CD4-positive, CD25-positive, alpha-beta regulatory T cell (primary cell): ENCODE data around the gene PMF1. TPM values are rescaled to one million over a fixed set of nuclear protein-coding genes. Genes with fewer than 3 reads are reported as not detected.

Experiments
- ATAC-seq, 2 donors: fragments of 150-1000 bp; cut with Tn5 transposase; one replicate each; pipeline ENCODE4 v1.10.0; 2021; ENCODE audit warnings: low read depth in 2 of 2, moderate number of reproducible peaks in 2 of 2, moderate library complexity in 1 of 2
- DNase-seq, 3 donors: peaks; one replicate each; pipeline versions ENCODE4 v3.0.0 to v3.0.0-alpha.2; 2012 to 2022; ENCODE audit warnings: mixed read lengths in 1 of 3
- H3K27ac ChIP-seq: one replicate; pipeline ENCODE4 v1.7.0; 2013; ENCODE audit warnings: mild to moderate bottlenecking, low read length; ENCODE audit not compliant: insufficient read depth, poor library complexity, severe bottlenecking
- H3K27me3 ChIP-seq: one replicate; pipeline ENCODE4 v1.7.0; 2013; ENCODE audit warnings: low read length; ENCODE audit not compliant: control insufficient read depth, insufficient read depth
- H3K36me3 ChIP-seq: one replicate; pipeline ENCODE4 v1.7.0; 2013; ENCODE audit warnings: mild to moderate bottlenecking, low read length, moderate library complexity; ENCODE audit not compliant: control insufficient read depth, insufficient read depth
- H3K4me1 ChIP-seq: 2 replicates; pipeline ENCODE4 v1.7.0; 2013; ENCODE audit warnings: mild to moderate bottlenecking, low read length; ENCODE audit not compliant: insufficient read depth, control insufficient read depth, poor library complexity, severe bottlenecking
- H3K4me3 ChIP-seq: one replicate; pipeline ENCODE4 v1.7.0; 2013; ENCODE audit warnings: low read depth, mild to moderate bottlenecking, low read length, moderate library complexity
- H3K9me3 ChIP-seq, 2 experiments: 1 replicate in 1 of 2; 2 replicates in 1 of 2; pipeline ENCODE4 v1.7.0; 2013; ENCODE audit warnings: low read length in 2 of 2, mild to moderate bottlenecking in 1 of 2, moderate library complexity in 1 of 2; ENCODE audit not compliant: control insufficient read depth in 2 of 2
- H3K27ac Mint-ChIP-seq, 3 donors: one replicate each; pipeline ENCODE4 v1.8.0; 2020 to 2022; ENCODE audit warnings: mild to moderate bottlenecking in 3 of 3, mixed read lengths in 3 of 3, moderate library complexity in 2 of 3
- H3K27me3 Mint-ChIP-seq: one replicate; pipeline ENCODE4 v1.8.0; 2022; ENCODE audit warnings: mild to moderate bottlenecking, mixed read lengths
- H3K36me3 Mint-ChIP-seq: one replicate; pipeline ENCODE4 v1.8.0; 2020; ENCODE audit warnings: mixed read lengths
- H3K4me1 Mint-ChIP-seq, 4 donors: one replicate each; pipeline ENCODE4 v1.8.0; 2020 to 2022; ENCODE audit warnings: mixed read lengths in 4 of 4, mild to moderate bottlenecking in 1 of 4
- H3K4me3 Mint-ChIP-seq, 4 donors: one replicate each; pipeline ENCODE4 v1.8.0; 2020 to 2022; ENCODE audit warnings: mild to moderate bottlenecking in 4 of 4, mixed read lengths in 4 of 4, moderate library complexity in 3 of 4
- H3K9me3 Mint-ChIP-seq, 7 donors: one replicate each; pipeline ENCODE4 v1.8.0; 2020 to 2022; ENCODE audit warnings: mixed read lengths in 7 of 7, mild to moderate bottlenecking in 3 of 7, moderate library complexity in 2 of 7
- polyA plus RNA-seq, 4 donors: library from polyadenylated mRNA; unstranded; fragments of 300-500 nt; fragmentation: Illumina TruSeq; gene quantifications; one replicate each; pipeline ENCODE4 v1.2.3, GENCODE V29; 2021
- total RNA-seq: library from RNA; stranded (reverse); gene quantifications from one replicate; pipeline ENCODE4 v1.2.3, GENCODE V29; 2022

The PMF1 gene
- total and polyA plus RNA-seq, 5 donors from 2014 or later: 69.3 to 89.9 (median 88.5) TPM

DNA sequence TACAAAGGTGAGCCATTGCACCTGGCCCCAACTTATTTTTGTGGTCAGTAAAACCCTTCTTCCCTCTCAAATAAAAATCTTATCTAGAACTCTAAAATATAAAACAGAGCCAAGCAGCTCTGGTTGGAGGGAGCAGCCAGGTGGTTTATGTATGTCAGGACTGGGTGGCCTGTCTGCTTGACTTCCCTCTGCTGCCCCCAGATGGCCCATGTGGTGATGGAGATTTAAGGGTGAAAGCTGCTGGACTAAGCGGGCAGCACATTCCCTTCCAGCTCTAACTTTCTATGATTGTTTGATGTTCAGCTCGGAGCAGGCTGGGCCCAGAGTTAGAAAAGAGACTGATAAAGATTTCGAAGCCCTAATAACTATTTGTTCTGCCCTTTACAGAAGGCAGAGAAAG lies 47.0 kb downstream of the PMF1 start:
- Histone ChIP-seq H3K9me3 (no peaks in the 10 kb centered on the region), H3K4me1 (no peaks in the 10 kb centered on the region), H3K27ac (no peak overlapping the region), H3K27me3 (no peaks in the 10 kb centered on the region), H3K36me3 (peaks cover 84% of the 10 kb centered on the region), H3K4me3 (no peak overlapping the region)
- ATAC-seq (no peak), DNase-seq (no peak)
- Mint-ChIP-seq H3K36me3 (peaks cover 54% of the 10 kb centered on the region), H3K4me3 (no peak overlapping the region), H3K27ac (peak overlapping the region in 2 of 3 donors; percentile 26 to 46), H3K9me3 (no peaks in the 10 kb centered on the region), H3K27me3 (no peaks in the 10 kb centered on the region), H3K4me1 (peaks cover 0 to 2% (median under 1%) of the 10 kb centered on the region in 4 donors)

DNA sequence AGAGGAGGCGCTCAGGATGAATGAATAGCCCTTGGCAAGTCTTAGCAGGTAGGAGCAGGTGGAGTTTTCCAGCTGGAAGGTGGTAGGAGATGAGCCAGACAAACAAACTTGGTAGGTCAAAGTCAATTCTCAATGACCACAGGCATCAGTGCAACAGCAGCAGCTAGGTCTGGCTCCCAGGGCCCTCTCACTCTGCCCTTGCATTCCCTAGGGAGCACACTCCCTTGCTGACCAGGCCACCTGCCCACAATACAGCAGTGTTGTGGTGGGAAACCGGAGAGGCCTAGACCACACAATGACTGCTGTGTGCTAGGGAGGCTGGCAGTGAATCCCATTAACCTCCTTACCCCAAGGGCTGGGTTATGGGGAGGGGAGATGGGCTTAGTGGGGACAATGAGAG lies 48.1 kb downstream of the PMF1 start:
- H3K4me3 ChIP-seq: no peak overlapping the region
- Mint-ChIP-seq H3K4me3 (no peak overlapping the region), H3K9me3 (no peaks in the 10 kb centered on the region), H3K27me3 (no peaks in the 10 kb centered on the region), H3K36me3 (peaks cover 59% of the 10 kb centered on the region), H3K27ac (peak overlapping the region in 1 of 3 donors; percentile 71), H3K4me1 (peaks cover 0 to 3% (median under 1%) of the 10 kb centered on the region in 4 donors)
- no peak for DNase-seq
- peaks cover 91% of the 10 kb centered on the region for H3K36me3 ChIP-seq
- H3K27me3 ChIP-seq: no peaks in the 10 kb centered on the region
- no peaks in the 10 kb centered on the region for H3K4me1 ChIP-seq
- no peak overlapping the region for H3K27ac ChIP-seq
- ATAC-seq: no peak
- no peaks in the 10 kb centered on the region for H3K9me3 ChIP-seq

DNA sequence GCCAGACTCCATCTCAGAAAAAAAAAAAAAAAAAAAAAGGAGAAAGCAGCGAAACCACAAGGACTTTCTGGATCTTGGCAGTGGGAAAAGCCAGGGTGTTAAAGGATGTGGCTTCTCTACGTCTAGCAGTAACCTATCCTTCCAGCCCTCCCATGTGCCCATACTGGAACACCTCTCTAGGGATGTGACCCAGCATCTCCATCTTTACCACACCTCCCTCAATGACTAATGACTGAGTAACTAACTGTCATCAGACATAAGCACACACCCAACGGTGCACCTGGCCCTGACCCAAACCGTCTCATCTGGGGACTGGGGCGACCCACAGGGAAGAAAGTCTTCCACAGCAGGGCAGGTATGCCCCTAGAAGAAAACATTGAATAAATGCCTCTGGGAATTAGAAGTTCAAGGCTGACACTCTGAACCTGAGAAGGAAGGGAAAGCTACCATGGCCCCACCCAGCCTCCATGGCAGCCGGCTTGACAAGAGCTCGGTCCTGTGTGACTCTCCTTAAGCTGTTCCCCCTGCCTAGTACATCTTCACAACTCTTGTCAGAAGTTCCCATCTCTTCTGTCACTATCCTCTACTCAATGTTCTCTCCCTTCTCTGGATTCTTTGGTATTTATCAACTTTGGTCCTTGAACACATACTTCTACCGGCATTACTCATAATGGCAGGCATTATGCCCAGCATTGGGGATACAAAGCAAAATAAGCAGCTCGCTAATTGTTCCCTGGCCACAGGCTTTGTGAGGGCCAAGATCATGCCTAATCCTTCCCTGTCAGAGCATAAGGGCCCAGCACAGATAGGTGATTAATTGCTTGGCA lies 49.9 kb downstream of the PMF1 start:
- H3K4me1 Mint-ChIP-seq: peaks cover 0 to 3% (median 0%) of the 10 kb centered on the region in 4 donors
- no peak for DNase-seq
- peaks cover 0 to 1% (median 0%) of the 10 kb centered on the region in 7 donors for H3K9me3 Mint-ChIP-seq
- Histone ChIP-seq H3K9me3 (no peaks in the 10 kb centered on the region), H3K4me1 (no peaks in the 10 kb centered on the region), H3K27ac (no peak overlapping the region), H3K36me3 (peaks cover 93% of the 10 kb centered on the region), H3K27me3 (no peaks in the 10 kb centered on the region), H3K4me3 (no peak overlapping the region)
- no peak overlapping the region for H3K4me3 Mint-ChIP-seq
- peaks cover 66% of the 10 kb centered on the region for H3K36me3 Mint-ChIP-seq
- no peak for ATAC-seq
- H3K27me3 Mint-ChIP-seq: no peaks in the 10 kb centered on the region
- H3K27ac Mint-ChIP-seq: peak overlapping the region in 2 of 3 donors; percentile 7 to 11

DNA sequence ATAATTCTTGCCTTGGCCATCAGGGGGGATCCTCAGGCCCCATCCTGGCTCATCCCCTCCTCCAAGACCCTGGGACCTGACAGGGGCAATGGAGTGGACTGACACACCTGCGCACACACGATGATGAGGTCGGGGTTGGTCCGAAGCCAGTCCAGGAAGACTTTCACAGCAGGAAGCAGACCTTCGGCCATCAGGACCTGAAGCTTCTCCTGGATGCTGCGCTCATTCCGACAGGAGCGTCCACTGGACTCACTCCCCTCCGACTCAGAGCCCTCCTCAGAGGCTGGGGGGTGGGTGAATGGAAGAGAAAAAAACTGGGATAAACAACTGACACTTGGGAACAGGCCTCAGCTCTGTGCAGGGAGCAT lies 50.5 kb downstream of the PMF1 start:
- Mint-ChIP-seq H3K27ac (peak overlapping the region in 2 of 3 donors; percentile 7 to 11), H3K9me3 (peaks cover 0 to 1% (median 0%) of the 10 kb centered on the region in 7 donors), H3K4me1 (peaks cover 0 to 3% (median 0%) of the 10 kb centered on the region in 4 donors), H3K4me3 (no peak overlapping the region), H3K36me3 (peaks cover 65% of the 10 kb centered on the region), H3K27me3 (no peaks in the 10 kb centered on the region)
- DNase-seq (no peak), ATAC-seq (no peak)
- no peaks in the 10 kb centered on the region for H3K4me1 ChIP-seq
- no peaks in the 10 kb centered on the region for H3K27me3 ChIP-seq
- no peak overlapping the region for H3K27ac ChIP-seq
- no peaks in the 10 kb centered on the region for H3K9me3 ChIP-seq
- peaks cover 93% of the 10 kb centered on the region for H3K36me3 ChIP-seq
- no peak overlapping the region for H3K4me3 ChIP-seq

DNA sequence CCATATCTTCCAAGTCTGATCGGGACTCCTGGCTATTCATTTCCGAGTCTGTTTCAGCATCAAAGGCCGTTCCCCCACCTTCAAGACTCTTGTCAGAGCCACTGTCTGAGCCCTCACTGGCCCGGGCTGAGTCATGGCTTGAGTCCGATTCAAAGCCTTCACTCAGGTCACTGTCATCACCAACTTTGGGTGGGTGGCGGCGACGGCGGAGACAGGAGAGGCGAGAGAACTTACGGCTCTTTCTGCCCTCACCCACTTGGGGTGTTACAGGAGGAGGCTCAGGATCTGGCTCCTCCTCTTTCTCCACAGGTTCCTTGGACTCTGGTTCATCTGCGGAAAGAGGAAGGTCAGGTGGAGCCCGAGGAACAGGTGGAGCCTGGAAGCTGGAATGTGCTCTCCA lies 53.2 kb downstream of the PMF1 start:
- Mint-ChIP-seq H3K9me3 (peaks cover 0 to 1% (median 0%) of the 10 kb centered on the region in 7 donors), H3K36me3 (peaks cover 64% of the 10 kb centered on the region), H3K27me3 (no peaks in the 10 kb centered on the region), H3K4me1 (peaks cover 0 to 5% (median 0%) of the 10 kb centered on the region in 4 donors), H3K27ac (no peak overlapping the region), H3K4me3 (no peak overlapping the region)
- Histone ChIP-seq H3K9me3 (no peaks in the 10 kb centered on the region), H3K27me3 (no peaks in the 10 kb centered on the region), H3K4me3 (no peak overlapping the region), H3K36me3 (peaks cover 85% of the 10 kb centered on the region), H3K27ac (no peak overlapping the region), H3K4me1 (no peaks in the 10 kb centered on the region)
- DNase-seq (no peak), ATAC-seq (no peak)

DNA sequence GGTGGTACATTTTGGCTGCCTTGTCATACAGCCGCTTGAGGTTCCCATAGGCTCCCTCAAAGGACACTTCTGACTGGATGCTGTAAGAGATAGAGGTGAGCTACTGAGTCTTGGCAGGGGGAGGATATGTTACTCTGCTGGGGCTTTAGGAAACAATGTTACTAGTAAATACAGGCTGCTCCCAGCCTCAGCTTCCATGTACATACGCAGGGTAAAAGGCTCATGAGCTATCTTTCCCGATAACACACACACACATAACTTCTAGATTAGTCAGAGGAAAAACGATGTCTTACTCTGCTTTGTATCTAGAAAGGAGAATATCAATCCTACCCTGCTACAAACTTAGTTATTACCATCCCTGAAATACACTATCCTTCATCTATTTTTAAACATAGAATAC lies 55.5 kb downstream of the PMF1 start:
- Mint-ChIP-seq H3K27me3 (no peaks in the 10 kb centered on the region), H3K9me3 (peaks cover 0 to 1% (median 0%) of the 10 kb centered on the region in 7 donors), H3K4me1 (peaks cover 0 to 9% (median 0%) of the 10 kb centered on the region in 4 donors), H3K27ac (no peak overlapping the region), H3K4me3 (no peak overlapping the region), H3K36me3 (peaks cover 64% of the 10 kb centered on the region)
- Histone ChIP-seq H3K27ac (no peak overlapping the region), H3K4me3 (no peak overlapping the region), H3K36me3 (peaks cover 86% of the 10 kb centered on the region), H3K4me1 (no peaks in the 10 kb centered on the region), H3K27me3 (no peaks in the 10 kb centered on the region), H3K9me3 (no peaks in the 10 kb centered on the region)
- ATAC-seq (no peak), DNase-seq (no peak)

DNA sequence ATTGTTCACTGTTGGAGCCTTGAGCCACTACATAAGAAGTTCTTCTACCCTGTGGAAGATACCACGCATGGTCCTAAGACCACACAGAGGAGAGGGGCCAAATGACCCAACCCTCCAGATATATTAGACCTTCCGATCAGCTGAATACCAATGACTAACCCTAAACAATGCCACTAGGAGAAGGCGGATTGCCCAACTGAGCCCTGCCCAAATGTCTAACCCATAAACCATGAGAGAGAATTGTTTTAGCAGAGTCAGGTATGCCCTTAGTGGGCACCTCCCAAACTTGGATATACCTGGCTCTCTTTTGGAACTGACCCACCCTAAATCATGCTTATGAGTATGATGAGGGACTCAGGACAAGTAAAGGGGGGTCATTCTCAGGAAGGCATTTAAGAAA lies 57.5 kb downstream of the PMF1 start:
- no peaks in the 10 kb centered on the region for H3K27me3 ChIP-seq
- no peaks in the 10 kb centered on the region for H3K9me3 ChIP-seq
- H3K4me3 ChIP-seq: no peak overlapping the region
- Mint-ChIP-seq H3K27ac (peak overlapping the region in 1 of 3 donors; percentile 32), H3K27me3 (no peaks in the 10 kb centered on the region), H3K9me3 (peaks cover 0 to 1% (median 0%) of the 10 kb centered on the region in 7 donors), H3K36me3 (peaks cover 63% of the 10 kb centered on the region), H3K4me3 (no peak overlapping the region), H3K4me1 (peaks cover 0 to 7% (median under 1%) of the 10 kb centered on the region in 4 donors)
- H3K27ac ChIP-seq: no peak overlapping the region
- H3K36me3 ChIP-seq: peaks cover 89% of the 10 kb centered on the region
- ATAC-seq (no peak), DNase-seq (no peak)
- H3K4me1 ChIP-seq: no peaks in the 10 kb centered on the region

DNA sequence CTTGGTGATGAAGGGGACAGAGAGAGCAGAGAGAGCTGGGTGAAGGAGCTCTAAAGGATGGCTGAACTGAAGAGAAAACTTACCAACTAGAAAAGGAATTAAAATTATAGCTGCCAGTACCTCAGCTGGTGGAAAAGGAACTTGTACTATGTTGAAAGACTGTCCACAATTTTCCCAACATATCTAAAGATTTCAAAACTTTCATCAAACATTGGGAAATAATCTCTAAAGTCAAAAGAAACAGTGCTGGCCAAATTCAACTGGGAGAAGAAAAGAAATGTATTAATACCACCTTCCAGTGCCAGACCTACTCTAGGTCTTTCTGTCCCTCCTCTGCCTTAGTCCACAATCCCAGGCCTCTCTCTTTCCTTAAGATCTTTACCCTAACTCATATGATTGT lies 63.7 kb downstream of the PMF1 start:
- Mint-ChIP-seq H3K36me3 (peaks cover 42% of the 10 kb centered on the region), H3K27me3 (no peaks in the 10 kb centered on the region), H3K9me3 (no peaks in the 10 kb centered on the region), H3K27ac (no peak overlapping the region), H3K4me1 (peaks cover 11 to 24% (median 17%) of the 10 kb centered on the region in 4 donors), H3K4me3 (no peak overlapping the region)
- Histone ChIP-seq H3K9me3 (no peaks in the 10 kb centered on the region), H3K36me3 (peaks cover 73% of the 10 kb centered on the region), H3K4me1 (peaks cover 11% of the 10 kb centered on the region), H3K27ac (no peak overlapping the region), H3K4me3 (no peak overlapping the region), H3K27me3 (no peaks in the 10 kb centered on the region)
- ATAC-seq (no peak), DNase-seq (no peak)
